HG02642 (cell line): ENCODE results near the gene SAFB.

Source experiments
- ATAC-seq: cut with Tn5 transposase; IDR thresholded peaks from one replicate; pipeline ENCODE4 v1.9.1; 2021; ENCODE audit warnings: mild to moderate bottlenecking; ENCODE audit not compliant: unreplicated experiment, poor library complexity

Gene SAFB

GRCh38 chr19:5622465-5623396 is at the start of gene SAFB, which contains the start of gene SAFB2:
Gene SAFB (plus strand): TSS chr19:5623083. CDS start chr19:5623206, 123 bp downstream.
Gene SAFB2 (minus strand): TSS chr19:5622776. CDS start chr19:5622715, 61 bp downstream.
- ATAC-seq: peak; percentile 87

DNA sequence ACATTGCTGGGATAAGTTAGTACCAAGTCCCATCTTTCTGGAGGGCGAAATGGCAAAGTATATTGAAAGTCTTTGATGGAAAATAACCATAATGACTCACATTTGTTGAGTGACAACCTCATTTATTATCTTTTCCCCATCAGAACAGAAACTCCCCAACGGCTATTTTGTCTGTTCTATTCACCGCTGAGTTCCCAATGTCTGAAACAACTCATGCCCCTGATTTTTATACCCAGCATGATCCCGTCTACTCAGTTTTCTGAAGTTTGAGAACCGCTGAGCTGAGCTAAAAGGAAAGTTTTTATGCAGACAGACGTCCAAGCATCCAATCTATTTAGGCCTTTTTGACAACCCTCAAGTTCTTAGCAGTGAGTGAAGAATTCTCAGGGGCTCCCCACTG is 47.3 kb upstream of the SAFB start:
- ATAC-seq: no peak

DNA sequence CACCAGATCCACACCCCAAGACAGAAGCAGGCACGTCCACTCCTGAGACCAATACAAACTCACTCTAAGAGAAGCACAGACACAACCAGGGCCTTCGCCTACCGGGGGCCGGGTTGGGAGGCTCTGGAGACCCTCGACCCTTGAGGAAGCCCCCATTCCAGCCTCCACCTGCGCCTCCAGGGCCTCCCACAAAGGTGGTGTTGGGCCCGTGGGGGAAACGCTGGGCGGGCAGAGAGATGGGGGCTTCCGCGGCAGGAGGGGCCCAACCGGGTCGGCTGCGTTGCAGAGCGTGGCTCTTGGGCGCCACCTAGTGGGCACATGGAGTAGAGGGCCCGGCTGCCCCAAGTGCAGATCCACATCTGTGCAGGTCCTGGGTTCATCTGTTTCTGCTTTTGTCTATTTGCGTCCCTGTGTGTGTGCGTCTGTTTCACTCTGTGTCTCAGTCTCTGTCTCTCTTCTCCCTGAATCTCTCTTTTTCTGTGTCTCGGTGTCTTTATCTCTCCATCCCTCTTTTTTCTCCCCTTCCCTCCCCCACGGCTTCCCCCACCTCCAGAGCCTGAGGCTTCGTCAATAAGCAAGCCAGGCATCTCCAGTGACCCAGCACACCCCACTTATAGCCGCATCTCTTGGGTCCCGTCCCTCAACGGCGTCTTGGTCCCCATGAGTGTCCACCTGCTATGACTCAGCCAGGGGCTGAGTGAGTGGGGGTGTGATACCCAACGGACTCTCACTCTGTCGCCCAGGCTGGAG is 44.6 kb upstream of the SAFB start:
- ATAC-seq: no peak

DNA sequence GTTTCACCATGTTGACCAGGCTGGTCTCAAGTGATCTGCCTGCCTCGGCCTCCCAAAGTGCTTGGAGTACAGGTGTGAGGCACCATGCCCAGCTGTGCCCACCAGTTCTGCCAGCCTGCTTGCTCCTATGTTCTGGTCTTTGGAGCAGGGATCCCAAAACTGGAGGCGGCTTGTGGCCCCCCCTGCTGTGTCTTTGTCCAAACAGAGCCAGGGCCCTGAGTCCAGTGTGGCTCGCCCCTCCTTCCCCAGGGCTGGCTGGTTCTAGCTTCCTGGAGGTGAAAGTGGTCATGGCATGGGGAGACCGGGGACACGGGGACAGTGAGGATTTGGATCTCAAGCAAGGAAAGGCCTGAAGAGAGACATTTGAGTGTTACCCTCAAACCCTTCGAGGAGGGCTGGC is 43.6 kb upstream of the SAFB start:
- no peak for ATAC-seq

DNA sequence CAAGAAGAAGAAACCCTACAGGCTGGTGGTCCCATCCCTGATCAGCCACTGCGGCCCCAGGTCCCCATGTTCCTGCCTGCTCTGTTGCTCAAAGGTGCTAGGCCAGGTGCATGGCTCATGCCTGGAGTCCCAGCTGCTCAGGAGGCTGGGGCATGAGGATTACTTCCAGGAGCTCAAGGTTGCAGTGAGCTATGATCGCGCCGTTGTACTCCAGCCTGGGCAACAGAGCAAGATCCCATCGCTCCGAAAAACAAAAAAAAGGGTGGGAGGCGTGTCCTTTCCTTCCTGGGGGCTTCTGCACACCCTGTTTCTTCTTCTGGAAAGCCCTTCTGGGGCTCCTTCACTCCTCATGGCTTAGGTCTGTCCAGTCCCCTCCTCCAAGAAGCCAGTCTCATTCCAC is 43.2 kb upstream of the SAFB start:
- ATAC-seq: no peak

DNA sequence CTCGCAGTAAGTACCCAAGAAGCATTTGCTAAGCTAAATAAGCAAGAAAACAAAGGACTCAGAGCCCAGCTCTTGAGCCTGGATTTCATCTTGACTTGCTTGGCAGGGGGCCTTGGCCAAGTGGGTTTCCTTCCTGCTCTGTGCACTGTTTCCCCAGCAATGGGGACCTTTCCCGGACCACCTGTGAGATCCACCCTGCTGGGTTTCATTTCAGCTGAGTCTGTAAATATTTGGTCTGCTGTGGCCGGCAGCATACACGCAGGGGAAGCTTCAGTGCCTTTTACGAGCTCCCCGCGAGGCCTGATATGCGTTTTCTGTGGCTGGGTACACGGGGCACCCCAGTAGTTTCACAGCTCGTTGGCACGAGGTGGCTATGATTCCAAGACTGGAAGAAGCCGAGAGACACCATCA is 42.7 kb upstream of the SAFB start:
- no peak for ATAC-seq

- ATAC-seq: no peak
Observed at GRCh38 chr19:5585461-5586299, 37.2 kb upstream of the SAFB start.

- no peak for ATAC-seq
Observed at GRCh38 chr19:5586300-5587070, 36.4 kb upstream of the SAFB start.

GRCh38 chr19:5587071-5587455 is 35.8 kb upstream of the SAFB start:
- no peak for ATAC-seq

DNA sequence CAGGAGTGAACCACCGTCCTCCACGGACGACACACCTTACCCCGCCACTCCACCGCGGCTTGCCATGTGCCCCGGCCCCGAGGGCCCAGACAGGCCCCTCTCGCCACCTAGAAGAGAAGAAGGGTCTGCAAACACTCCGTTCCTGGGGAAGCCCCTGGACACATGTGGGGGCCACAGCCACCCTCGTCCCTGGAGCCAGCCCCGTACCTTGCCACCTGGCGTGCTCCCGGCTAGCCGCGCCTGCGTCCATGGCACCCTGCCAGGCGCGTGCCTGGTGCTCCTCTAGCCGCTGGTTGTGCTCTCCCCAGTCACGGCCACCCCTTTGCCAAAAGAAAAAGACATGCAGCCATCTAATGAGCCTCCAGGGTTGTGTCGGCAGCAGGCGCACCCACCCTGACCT is 35.2 kb upstream of the SAFB start:
- no peak for ATAC-seq

GRCh38 chr19:5588441-5588840 is 34.4 kb upstream of the SAFB start:
- ATAC-seq: no peak

DNA sequence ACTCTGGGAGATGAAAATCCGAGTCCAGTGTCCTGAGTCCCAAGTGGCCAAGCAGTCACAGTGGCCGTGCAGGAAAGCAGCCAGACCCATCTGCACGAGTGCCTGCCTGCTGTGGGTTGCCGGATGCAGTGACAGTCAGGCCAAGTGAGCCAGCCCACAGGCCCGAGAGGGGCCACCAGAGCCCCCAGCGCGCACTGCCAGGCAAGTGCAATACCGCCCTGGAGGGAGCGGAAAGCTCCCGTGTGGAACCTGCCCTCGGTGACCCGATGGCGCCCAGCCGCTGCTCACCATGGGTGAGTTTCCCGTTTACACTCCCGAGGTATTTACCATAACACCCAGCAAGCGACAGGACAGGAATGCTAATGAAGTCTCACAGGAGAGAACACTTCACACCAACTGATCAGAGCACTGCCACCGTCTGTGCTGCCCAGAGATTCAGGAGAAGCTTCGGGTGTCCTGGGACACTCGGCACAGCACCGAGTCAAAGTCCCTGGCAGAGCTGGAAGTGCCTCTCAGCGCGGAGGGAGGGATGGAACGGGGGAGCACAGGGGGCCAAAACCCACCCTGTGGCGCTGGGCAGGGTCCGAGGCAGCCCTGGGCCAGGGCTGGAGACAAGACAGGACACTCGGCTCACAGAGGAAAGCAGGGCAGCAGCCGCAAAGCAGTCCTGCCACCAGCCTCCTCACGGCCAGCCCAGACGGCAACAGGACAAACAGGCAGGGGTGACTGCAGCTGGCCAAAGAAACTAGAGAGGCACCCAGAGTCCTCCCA is 33.8 kb upstream of the SAFB start:
- ATAC-seq: no peak

DNA sequence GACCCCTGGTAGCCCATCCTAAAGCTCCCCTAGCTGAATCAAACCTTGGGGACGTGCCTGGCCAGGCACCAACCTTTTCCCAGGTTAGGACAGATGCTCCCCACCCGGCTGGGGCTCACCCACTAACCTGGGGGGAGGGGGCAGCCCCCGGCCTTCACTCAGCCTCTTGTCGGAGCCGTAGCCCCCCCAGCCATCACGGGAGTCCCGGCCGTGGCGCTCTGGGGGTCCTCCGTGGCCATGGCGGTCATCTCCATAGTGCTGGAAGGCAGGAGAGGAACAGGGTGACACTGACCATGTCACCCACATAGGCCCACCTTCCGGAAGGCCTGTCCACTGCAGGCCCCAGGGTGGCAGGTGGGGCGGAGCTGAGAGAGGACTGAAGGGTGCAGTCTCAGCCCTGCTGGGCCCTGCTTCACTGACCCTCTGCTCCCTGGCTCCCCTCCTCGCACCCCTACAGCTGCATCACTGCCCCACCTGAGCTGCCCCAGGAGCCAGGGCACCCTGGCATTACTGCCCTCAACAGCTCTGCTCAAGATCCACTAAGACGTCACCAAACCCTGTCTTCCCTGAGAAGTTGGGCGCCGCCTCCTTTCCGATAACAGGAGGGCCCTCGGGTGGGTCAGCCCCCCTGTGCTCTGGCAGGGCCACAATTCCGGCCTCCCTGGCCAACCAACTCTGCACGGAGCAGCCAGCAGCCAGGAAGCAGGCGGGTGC is 32.6 kb upstream of the SAFB start:
- no peak for ATAC-seq

DNA sequence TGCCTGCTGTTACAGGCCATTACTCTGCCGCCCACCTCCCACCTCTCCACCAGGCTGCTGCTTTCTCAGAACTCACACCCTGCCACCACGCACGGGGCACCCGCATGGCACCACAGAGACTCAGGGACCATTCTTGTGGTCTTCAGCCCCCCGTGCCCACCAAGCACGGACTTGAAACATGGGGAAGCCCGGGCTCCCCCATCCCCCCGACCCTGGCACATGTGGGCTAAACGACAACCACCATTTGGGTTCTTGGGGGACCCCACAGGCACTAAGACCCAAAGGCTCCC is 32.1 kb upstream of the SAFB start:
- no peak for ATAC-seq

DNA sequence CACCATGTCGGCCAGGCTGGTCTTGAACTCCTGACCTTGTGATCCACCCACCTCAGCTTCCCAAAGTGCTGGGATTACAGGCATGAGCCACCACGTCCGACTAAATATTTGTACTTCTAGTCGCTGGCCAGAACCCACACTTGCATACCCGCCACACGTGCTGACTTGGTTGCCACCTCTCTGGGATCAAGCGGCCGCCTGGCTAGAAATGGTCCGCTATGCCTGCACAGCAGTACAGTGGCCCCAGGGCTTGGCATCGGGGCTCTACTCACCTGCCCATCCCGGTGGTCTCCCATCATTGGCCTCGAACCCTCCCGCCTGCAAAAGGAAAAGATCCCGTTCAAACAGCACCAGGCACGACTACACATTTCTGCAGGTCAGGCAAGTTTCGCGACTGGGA is 31.4 kb upstream of the SAFB start:
- ATAC-seq: no peak

- ATAC-seq: no peak
Observed at GRCh38 chr19:5592531-5593342, 30.1 kb upstream of the SAFB start.

DNA sequence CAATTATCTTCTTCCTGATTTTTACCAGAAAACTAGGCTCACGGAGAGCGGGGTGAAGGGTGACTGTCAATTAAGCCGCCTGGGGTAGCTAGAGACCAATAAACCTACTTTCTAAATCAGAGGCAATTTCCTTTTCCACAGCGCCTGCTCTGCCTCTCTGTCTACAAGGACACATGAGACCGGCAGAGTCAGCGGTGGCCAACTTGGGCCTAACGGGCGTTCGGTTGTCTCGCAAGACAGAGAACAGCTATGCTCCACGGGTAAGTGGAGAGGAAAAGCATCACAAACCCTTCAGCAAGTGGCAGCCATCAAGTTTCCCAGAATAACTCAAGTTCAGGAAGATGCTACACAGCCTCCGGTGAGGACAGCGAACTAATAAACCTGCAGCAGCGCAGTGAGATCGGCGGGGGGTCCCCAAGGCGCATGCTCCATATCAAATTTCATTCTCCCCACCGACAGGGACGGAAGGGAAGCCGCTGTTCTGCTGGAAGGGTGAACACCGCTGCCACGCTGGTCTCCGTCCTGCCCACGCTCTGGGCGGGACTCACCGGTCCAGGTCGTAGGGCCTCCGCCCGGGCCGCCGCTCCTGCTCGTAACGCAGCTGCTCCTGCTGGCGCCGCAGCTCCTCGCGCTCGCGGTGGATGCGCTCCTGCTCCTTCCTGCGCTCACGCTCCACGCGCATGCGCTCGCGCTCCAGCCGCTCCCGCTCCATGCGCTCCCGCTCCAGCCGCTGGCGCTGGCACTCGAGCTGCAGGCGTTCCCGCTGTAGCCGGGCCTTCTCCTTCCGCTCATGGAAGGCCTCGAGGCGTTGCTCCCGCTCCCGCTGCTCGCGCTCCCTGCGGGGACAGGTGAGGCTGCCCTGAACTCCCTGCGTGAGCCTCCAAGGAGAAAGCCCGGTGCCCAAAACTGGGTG is 29.3 kb upstream of the SAFB start:
- ATAC-seq: no peak
